ENCODE data around the gene PTPN7. TPM values are rescaled to one million over a fixed set of nuclear protein-coding genes. Genes with fewer than 3 reads are reported as not detected.
"Not testable (repeated sequence)": the region's sequence is repeated elsewhere in the genome, so short reads cannot be mapped to it uniquely, and the experiment has no call there.

PTPN7 gene
- total RNA-seq, 3 donors from 2014 or later: 304 to 352 (median 331) TPM

DNA sequence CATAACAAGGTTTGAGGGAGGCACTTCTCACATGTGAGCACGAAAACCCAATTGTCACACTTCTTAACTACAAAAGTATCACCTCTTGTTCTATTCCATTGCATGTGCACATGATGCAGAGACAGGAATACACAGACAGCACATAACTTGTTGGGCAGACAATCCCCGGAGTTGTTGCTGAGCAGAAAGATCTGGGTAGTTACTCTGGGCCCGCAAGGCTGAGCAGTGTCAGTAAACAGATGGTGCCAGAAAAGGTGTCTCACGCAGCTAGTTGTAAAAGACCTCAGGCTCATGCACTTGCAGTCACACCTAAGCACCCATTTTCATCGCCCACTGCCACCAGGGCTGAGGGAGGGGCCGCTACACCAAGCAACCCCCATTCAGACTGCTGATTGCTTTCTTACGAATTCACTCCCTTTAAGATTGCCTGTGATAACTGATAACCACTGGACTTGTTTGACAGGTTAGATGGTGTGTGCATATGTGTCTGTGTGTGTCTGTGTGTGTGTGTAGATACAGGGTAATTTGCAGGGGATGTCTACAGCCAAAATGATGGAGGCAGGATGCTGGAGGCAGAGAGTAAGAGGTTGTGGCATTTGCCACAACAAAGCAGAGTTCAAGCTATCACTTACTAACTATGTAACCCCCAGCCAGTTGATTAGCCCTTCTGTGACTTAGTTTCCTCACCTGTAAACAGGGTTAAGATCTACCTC lies 37.4 kb upstream of the PTPN7 start:
- Mint-ChIP-seq H3K9me3 (no peaks in the 10 kb centered on the region), H3K36me3 (ENCODE audit: insufficient read depth) (no peaks in the 10 kb centered on the region), H3K27me3 (ENCODE audit: low read depth) (peaks cover 26% of the 10 kb centered on the region), H3K4me1 (ENCODE audit: low read depth) (peaks cover 37% of the 10 kb centered on the region), H3K4me3 (no peak overlapping the region)
- DNase-seq (no peak), ATAC-seq (no peak)

DNA sequence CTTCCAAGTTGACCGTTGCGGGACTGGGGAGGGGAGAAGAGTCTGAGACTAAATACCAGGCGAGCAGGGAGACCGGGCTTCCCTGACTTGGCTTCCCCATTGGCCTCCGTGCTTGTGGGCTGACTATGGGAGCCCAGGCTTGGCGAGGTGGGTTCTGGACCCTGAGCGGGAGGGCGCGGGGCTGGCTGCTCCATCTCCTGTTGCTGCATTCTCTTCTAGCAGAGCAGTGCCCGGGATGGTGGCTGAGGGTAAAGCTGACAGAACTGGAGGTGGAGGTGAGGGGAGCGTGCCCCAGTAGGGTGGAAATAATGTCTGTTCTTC lies 33.9 kb upstream of the PTPN7 start:
- Mint-ChIP-seq H3K36me3 (ENCODE audit: insufficient read depth) (no peaks in the 10 kb centered on the region), H3K27me3 (ENCODE audit: low read depth) (peaks cover 30% of the 10 kb centered on the region), H3K9me3 (no peaks in the 10 kb centered on the region), H3K4me1 (ENCODE audit: low read depth) (peaks cover 18% of the 10 kb centered on the region), H3K4me3 (peak overlapping the region; percentile 13)
- no peak for ATAC-seq
- DNase-seq: no peak

DNA sequence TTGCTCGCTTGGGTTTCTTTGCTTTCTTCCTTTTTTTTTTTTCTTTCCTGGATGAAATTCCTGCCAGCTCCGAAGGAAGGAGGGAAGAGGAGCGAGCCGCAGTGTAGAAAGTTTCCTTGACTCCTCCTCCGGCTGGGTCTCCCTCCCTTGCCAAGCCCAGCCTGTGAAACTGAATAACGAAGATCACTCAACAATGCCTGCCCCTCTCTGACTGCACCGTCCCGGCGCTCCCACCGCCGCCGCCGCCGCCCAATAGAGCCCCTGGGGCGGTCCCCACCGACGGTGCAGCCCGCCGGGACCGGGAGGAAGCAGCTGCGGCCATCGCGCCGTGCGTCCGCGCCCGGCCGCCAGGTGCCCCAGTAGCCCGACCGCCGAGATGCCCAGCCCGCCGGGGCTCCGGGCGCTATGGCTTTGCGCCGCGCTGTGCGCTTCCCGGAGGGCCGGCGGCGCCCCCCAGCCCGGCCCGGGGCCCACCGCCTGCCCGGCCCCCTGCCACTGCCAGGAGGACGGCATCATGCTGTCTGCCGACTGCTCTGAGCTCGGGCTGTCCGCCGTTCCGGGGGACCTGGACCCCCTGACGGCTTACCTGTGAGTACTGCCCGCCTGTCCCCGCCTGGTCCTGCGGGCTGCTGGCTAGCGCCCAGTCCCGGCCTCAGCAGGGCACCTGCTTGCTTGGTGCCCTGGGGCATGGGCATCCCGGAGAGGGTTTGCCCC lies 33.4 kb upstream of the PTPN7 start, which contains the start of gene LGR6:
TSS of gene LGR6 (plus strand) at position 186 of the 714 bp plus-strand sequence. CDS start at position 377, 191 bp downstream.
- Mint-ChIP-seq H3K9me3 (no peaks in the 10 kb centered on the region), H3K36me3 (ENCODE audit: insufficient read depth) (no peaks in the 10 kb centered on the region), H3K4me3 (peak within 1 kb of the TSS; percentile 61), H3K27me3 (ENCODE audit: low read depth) (peaks cover 28% of the 10 kb centered on the region), H3K4me1 (ENCODE audit: low read depth) (peaks cover 13% of the 10 kb centered on the region)
- DNase-seq (no peak), ATAC-seq (peak in 1 of 2 donors; percentile 41)

DNA sequence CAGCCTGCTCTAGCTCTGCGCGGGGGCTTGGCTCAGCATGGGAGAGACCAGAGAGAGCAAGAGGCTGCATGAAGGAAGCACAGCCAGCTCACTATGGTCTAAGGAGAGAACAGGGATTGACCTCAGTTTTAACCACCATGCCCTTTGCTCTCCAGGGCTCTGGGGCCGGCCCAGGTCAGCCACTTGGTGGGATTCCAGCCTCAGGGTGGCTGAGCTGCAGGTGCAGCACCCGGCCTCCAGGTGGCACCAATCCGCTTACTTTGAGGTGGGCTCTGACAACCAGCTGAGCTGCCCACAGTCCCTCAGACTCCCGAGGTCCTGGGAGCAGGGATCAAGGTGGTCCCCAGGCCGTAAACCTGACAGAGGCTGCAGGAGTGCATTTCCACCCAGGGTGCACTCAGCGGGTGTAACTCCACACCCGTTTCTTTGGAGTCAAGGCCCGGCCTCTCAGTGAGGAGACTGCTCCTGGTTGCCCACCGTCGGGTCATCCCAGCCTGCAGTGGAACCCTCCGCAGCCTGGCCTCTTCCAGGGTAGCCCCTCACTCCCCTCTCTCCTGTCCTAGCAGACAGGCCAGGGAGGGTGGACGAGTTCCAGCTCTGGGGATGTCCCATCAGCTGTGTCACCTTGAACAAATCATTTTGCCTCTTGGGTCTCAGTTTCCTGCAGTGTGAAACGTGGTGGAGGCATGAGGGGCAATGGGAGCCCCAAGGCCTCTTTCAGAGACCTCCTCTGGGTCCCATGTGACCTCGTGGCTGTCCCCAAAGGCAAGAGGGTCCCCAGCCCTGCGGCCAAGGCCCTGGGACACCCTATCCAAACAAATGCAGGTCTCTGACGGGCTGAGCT lies 32.6 kb upstream of the PTPN7 start:
- Mint-ChIP-seq H3K4me1 (ENCODE audit: low read depth) (peaks cover 7% of the 10 kb centered on the region), H3K36me3 (ENCODE audit: insufficient read depth) (no peaks in the 10 kb centered on the region), H3K9me3 (no peaks in the 10 kb centered on the region), H3K4me3 (peak overlapping the region; percentile 61), H3K27me3 (ENCODE audit: low read depth) (peaks cover 26% of the 10 kb centered on the region)
- ATAC-seq (peak; percentile 57 to 65), DNase-seq (peak; percentile 48)

DNA sequence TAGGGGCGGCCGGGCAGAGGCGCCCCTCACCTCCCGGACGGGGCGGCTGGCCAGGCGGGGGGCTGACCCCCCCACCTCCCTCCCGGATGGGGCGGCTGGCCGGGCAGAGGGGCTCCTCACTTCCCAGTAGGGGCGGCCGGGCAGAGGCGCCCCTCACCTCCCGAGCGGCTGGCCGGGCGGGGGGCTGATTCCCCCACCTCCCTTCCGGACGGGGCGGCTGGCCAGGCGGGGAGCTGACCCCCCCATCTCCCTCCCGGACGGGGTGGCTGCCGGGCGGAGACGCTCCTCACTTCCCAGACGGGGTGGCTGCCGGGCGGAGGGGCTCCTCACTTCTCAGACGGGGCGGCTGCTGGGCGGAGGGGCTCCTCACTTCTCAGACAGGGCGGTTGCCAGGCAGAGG lies 31.0 kb upstream of the PTPN7 start:
- not testable (repeated sequence) for H3K9me3 Mint-ChIP-seq; H3K4me1 Mint-ChIP-seq (ENCODE audit: low read depth); DNase-seq; H3K36me3 Mint-ChIP-seq (ENCODE audit: insufficient read depth); H3K4me3 Mint-ChIP-seq; ATAC-seq
- H3K27me3 Mint-ChIP-seq (ENCODE audit: low read depth): peaks cover 26% of the 10 kb centered on the region

DNA sequence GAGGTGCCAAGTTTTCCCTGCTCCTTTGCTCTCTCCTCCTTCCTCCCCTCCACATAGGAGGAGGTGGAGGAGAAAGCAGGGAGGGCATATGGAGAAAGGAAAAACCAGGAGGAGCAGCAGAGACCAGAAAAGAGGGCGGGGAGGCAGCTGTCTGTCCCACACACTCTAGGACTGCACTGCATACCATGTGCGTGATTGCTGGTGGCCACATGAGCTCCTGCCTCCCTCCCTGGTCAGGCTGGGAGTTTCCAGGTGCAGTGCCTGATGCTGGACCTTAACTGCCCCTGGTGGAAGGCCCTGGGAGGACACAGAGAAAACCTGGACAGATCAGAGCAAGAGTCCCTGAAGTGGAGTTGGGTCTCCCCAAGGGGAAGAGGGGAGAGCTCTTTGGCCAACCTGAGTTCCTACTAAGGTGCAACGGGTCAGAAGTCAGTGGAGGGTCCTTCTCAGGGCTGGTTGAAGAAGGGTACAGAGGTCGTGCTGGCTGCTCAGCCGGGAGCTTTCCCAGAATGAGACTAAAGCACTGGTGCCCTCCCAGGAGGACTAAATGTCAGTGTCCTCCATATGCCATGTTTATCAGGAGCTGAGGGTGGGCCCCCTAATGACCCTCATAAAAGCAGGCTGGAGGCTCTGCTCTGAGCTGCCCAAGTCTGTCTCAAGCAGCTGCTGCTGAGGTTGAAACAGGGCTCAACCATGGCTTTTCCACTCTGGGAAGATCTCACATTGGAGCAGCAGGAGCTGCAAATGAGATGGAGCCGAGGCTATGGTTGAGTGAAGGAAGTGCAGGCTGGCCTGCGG lies 29.7 kb upstream of the PTPN7 start:
- Mint-ChIP-seq H3K4me1 (ENCODE audit: low read depth) (peaks cover 2% of the 10 kb centered on the region), H3K27me3 (ENCODE audit: low read depth) (peaks cover 20% of the 10 kb centered on the region), H3K4me3 (no peak overlapping the region), H3K36me3 (ENCODE audit: insufficient read depth) (no peaks in the 10 kb centered on the region), H3K9me3 (no peaks in the 10 kb centered on the region)
- no peak for DNase-seq
- no peak for ATAC-seq

DNA sequence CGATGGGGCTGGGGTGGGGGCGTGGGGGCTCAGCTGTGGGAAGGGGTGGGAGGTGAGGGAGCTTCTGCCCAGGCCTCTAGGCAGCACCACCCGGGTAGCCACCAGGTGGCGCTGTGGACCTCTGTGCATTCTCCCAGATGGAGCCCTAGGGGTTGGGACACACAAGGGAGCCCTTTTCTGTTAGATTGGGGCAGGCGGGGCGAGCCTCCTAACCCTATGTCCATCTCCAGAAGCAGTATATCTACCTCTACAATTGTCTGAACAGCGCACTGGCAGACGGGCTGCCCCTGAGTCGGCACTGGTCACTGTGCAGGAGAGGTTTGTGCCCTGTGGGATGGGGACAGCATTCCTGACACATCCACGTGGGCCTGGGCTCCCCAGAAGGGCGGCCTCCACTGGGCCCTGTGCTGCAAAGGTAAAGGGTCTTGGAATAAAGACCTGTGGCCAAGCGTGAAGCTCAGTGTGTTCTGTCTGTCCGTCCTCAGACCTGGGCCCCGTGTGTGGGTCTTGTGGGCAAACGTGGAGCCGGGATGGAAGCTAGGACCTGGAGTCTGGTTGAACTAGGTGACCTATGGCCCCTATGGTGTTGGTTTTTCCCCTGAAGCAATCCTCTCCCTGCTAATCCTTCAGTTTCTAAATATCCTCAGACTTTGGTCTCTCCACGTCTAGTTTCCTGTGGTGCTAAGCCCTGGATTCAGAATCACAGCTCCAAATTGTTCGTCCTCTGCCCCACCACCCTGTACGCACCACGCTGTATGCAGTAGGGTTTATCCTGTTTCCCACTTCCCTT lies 28.8 kb upstream of the PTPN7 start:
- peak; percentile 78 for DNase-seq
- peaks cover 13% of the 10 kb centered on the region for H3K27me3 Mint-ChIP-seq (ENCODE audit: low read depth)
- H3K36me3 Mint-ChIP-seq (ENCODE audit: insufficient read depth): no peaks in the 10 kb centered on the region
- H3K4me1 Mint-ChIP-seq (ENCODE audit: low read depth): peaks cover 6% of the 10 kb centered on the region
- peak; percentile 65 for ATAC-seq
- H3K9me3 Mint-ChIP-seq: no peaks in the 10 kb centered on the region
- no peak overlapping the region for H3K4me3 Mint-ChIP-seq

DNA sequence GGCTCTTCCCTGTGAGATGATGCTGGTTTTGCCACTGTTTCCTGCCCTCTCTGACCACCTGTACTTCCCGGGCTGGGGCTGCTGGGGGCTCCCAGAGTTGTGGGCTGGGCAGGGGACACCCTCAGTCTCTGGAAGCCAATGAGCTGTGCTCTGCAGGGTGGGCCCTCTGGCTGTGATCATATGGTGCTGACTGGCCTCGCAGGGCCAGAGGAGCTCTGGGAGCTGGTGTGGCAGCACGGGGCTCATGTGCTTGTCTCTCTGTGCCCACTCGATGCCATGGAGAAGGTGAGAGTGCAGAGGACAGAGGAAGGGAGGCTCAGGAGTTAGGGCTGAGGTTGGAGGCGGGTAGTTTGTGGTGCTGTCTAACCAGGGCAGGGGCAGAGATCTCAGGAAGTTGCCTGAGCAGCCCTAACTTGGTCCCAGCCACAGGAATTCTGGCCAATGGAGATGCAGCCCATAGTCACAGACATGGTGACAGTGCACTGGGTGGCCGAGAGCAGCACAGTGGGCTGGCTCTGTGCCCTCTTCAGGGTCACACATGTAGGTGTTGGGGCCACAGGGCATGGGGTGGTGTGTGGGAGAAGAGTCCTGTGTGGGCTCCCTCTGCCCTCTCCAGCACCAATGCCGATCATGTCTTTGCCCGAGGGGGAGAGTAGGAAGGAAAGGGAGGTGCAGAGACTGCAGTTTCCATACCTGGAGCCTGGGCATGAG lies 27.4 kb upstream of the PTPN7 start:
- Mint-ChIP-seq H3K36me3 (ENCODE audit: insufficient read depth) (no peaks in the 10 kb centered on the region), H3K4me3 (no peak overlapping the region), H3K9me3 (no peaks in the 10 kb centered on the region), H3K4me1 (ENCODE audit: low read depth) (peaks cover 7% of the 10 kb centered on the region), H3K27me3 (ENCODE audit: low read depth) (peaks cover 5% of the 10 kb centered on the region)
- no peak for DNase-seq
- ATAC-seq: no peak

DNA sequence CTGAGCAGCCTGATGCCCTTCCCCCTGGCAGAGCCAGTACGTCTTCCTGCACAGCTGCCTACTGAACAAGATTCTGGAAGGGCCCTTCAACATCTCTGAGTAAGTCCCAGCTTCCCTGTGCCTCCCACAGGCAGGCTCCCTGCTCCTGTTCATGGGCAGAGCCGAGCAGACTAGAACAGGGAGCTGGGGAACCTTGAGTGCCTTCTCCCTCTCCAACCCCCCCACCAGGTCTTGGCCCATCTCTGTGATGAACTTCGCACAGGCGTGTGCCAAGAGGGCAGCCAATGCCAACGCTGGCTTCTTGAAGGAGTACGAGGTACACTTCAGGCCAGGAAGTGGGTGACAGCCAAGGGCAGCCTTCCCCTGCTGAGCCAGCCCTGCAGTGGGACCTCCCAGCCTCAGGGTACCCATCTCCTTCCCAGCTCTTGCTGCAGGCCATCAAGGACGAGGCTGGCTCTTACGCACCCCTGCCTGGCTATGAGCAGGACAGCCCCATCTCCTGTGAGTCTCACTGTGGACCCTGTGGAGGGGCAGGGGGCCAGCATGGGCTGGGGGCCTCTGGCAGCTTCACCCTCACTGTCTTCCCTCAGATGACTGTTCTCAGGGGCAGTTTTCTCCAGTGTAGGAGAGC lies 26.8 kb upstream of the PTPN7 start:
- ATAC-seq: no peak
- Mint-ChIP-seq H3K36me3 (ENCODE audit: insufficient read depth) (no peaks in the 10 kb centered on the region), H3K9me3 (no peaks in the 10 kb centered on the region), H3K4me3 (no peak overlapping the region), H3K27me3 (ENCODE audit: low read depth) (peaks cover under 1% of the 10 kb centered on the region), H3K4me1 (ENCODE audit: low read depth) (peaks cover 7% of the 10 kb centered on the region)
- DNase-seq: no peak

DNA sequence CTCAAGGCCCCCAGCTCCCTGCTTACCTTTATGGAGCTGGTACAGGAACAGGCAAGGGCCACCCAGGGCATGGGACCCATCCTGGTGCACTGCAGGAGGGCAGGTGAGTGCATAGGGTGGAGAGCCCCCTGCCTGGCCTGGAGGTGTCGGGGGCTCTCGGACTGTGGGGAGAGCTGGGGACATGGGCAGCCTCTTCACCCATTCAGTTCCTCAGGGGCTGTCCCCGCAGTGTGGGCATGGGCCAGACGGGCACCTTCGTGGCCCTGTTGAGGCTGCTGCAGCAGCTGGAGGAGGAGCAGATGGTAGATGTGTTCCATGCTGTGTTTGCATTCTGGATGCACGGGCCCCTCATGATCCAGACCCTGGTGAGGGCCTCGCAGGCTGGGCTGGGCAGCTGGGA lies 25.9 kb upstream of the PTPN7 start:
- no peaks in the 10 kb centered on the region for H3K36me3 Mint-ChIP-seq (ENCODE audit: insufficient read depth)
- peaks cover 7% of the 10 kb centered on the region for H3K4me1 Mint-ChIP-seq (ENCODE audit: low read depth)
- DNase-seq (no peak), ATAC-seq (no peak)
- H3K27me3 Mint-ChIP-seq (ENCODE audit: low read depth): no peaks in the 10 kb centered on the region
- H3K4me3 Mint-ChIP-seq: no peak overlapping the region
- H3K9me3 Mint-ChIP-seq: no peaks in the 10 kb centered on the region

DNA sequence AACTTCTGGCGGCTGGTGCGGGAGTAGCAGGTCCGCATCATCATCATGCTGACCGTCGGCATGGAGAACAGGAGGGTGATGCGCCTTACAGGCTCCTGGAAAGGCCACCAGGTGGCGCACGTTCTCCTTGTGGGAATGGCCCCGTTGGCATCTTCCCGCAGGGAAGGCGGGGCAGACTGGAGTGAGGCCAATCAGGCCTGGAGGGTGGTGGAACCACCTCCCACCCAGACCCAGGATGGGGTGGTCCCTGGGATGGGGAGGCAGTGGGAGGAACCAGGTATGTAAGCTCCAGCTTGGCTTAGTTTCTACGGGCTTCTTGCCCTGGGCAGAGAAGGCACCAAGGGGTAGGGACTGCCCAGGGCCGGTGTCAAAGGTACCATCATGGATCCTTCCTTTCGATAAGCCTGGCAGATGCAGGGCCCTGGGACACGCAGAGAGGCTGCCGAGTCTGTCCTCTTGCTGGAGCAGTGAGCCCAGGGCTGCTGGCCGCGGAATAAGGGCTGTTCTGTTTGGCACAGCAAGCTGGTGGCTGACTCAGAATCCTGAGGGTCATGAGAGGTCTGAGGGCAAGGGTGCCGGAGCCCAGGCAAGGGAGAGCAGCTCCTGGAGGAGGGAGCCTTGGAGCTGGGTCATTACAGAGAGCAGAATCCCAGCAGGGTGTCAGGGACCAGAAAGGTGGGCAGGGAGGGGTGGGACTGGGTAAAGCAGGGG lies 24.5 kb upstream of the PTPN7 start:
- ATAC-seq (peak; percentile 74 to 78), DNase-seq (peak; percentile 65)
- Mint-ChIP-seq H3K36me3 (ENCODE audit: insufficient read depth) (no peaks in the 10 kb centered on the region), H3K4me3 (no peak overlapping the region), H3K4me1 (ENCODE audit: low read depth) (peaks cover 7% of the 10 kb centered on the region), H3K27me3 (ENCODE audit: low read depth) (no peaks in the 10 kb centered on the region), H3K9me3 (no peaks in the 10 kb centered on the region)

Measured in activated T-cell treated with anti-CD3 and anti-CD28 coated beads, Interleukin-2, amount 50 U/mL, for 4 hours (primary cell).